DMS 273 treated with DMSO at 0.1 percent for 48 hours (cell line): ENCODE data around the gene UGT2B17.
A peak's percentile ranks its signal among the peaks of the same experiment; 100 is the strongest.
"Not testable (repeated sequence)": the region's sequence is repeated elsewhere in the genome, so short reads cannot be mapped to it uniquely, and the experiment has no call there.

Experiments
- DNase-seq: peaks from one replicate; lab custom pipeline; 2025; lab: John Stamatoyannopoulos, UW

Gene UGT2B17

GRCh38 chr4:68576272-68577125 lies at the start of gene UGT2B17:
Gene UGT2B17, minus strand, starts transcription at chr4:68576322. Its CDS starts 7,838 bp downstream, at chr4:68568484.
- no peak for DNase-seq

GRCh38 chr4:68622731-68623130 lies 46.6 kb upstream of the UGT2B17 start:
- not testable (repeated sequence) for DNase-seq

- no peak for DNase-seq
Measured at GRCh38 chr4:68617003-68617698, 41.0 kb upstream of the UGT2B17 start.

- no peak for DNase-seq
Measured at GRCh38 chr4:68615699-68616422, 39.7 kb upstream of the UGT2B17 start.

- DNase-seq: no peak
Measured at GRCh38 chr4:68613752-68614151, 37.6 kb upstream of the UGT2B17 start.

- DNase-seq: no peak
Measured at GRCh38 chr4:68606240-68606639, 30.1 kb upstream of the UGT2B17 start.

GRCh38 chr4:68599150-68599549 lies 23.0 kb upstream of the UGT2B17 start:
- DNase-seq: no peak

GRCh38 chr4:68597482-68597881 lies 21.4 kb upstream of the UGT2B17 start:
- no peak for DNase-seq

- DNase-seq: no peak
Measured at GRCh38 chr4:68594678-68595077, 18.6 kb upstream of the UGT2B17 start.

- no peak for DNase-seq
Measured at GRCh38 chr4:68593112-68593511, 17.0 kb upstream of the UGT2B17 start.

GRCh38 chr4:68592673-68593072 lies 16.6 kb upstream of the UGT2B17 start:
- DNase-seq: no peak

GRCh38 chr4:68591204-68591603 lies 15.1 kb upstream of the UGT2B17 start:
- no peak for DNase-seq

GRCh38 chr4:68589790-68590189 lies 13.7 kb upstream of the UGT2B17 start:
- no peak for DNase-seq

- DNase-seq: no peak
Measured at GRCh38 chr4:68582339-68582717, 6.2 kb upstream of the UGT2B17 start.

- peak; percentile 3 for DNase-seq
Measured at GRCh38 chr4:68581383-68582338, 5.5 kb upstream of the UGT2B17 start.

GRCh38 chr4:68577590-68577989 lies 1.5 kb upstream of the UGT2B17 start:
- no peak for DNase-seq

- DNase-seq: not testable (repeated sequence)
Measured at GRCh38 chr4:68575636-68576035, 486 bp downstream of the UGT2B17 start.

- DNase-seq: no peak
Measured at GRCh38 chr4:68575081-68575480, 1.0 kb downstream of the UGT2B17 start.

GRCh38 chr4:68572653-68573170 lies 3.4 kb downstream of the UGT2B17 start:
- no peak for DNase-seq

GRCh38 chr4:68570122-68570507 lies 6.0 kb downstream of the UGT2B17 start:
- DNase-seq: no peak

GRCh38 chr4:68569466-68570121 lies 6.5 kb downstream of the UGT2B17 start:
- DNase-seq: no peak
